Lower leg skin (tissue), 3 donors: ENCODE results near the gene MESD.

Experiments used
- CTCF ChIP-seq, 3 donors: fragments of 450-650 bp; IDR thresholded peaks; one replicate each; pipeline ENCODE4 v1.5.1; 2016; ENCODE audit warnings: antibody characterized with exemption in 3 of 3, mild to moderate bottlenecking in 3 of 3, moderate library complexity in 2 of 3
- POLR2A ChIP-seq, 2 donors: fragments of 450-650 bp; IDR thresholded peaks; one replicate each; pipeline ENCODE4 v1.6.1; 2016 to 2017; ENCODE audit warnings: antibody characterized with exemption in 2 of 2, mild to moderate bottlenecking in 1 of 2, moderate library complexity in 1 of 2

DNA sequence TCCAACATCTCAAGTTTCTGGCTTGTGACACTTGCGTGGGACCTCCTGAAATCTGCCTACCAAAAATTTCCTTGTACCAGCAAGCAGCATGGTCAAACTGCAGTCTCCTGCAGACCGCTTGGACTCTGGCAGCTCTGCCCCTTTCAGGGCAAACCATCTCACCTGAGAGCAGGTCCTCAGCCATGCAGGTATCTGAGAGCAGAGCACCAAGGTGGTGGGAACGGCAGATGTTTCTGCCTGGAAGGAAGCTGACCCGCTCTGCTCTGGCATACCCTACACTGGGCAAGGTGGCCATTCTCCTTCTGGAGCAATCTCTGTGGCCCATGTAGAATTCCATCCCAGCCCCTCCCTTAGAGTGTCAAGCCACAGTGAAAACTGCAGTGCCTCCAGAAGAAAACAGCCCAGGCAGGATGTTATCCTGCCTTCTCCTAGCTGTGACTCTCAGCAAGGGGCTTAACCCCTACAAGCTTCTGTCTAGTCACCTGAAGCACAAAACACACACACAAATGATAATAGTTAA lies 21.6 kb downstream of the MESD start:
- TF ChIP-seq CTCF (IDR thresholded peaks at IDR 0.05), result no peak
- TF ChIP-seq POLR2A (IDR thresholded peaks at IDR 0.05), result no peak
